ENCODE measurements around the gene PPP4R1.

DNA sequence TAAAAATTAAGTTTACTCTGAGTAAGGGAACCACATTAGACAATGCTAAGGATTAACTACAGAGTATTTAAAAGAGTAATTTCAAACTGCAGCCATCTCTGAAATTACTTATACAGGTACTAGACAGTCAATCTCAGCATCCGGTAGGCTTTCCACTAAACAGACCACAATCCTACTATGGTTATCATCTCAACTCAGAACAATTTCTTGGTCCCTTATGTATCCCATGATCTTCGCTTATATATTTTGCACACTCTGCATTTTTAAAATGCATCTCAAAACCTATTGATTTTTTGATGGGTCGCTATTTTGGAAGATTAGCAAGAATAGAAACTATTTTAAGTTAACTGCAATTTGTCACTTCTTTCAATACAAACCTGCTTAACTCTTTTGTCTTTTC is 1.4 kb downstream of the PPP4R1 start:
- TF ChIP-seq NRF1 (IDR thresholded peaks at IDR 0.05; ENCODE audit: low read depth, low read length) (no peak), CTCF (IDR thresholded peaks at IDR 0.05) (no peak), FOSL2 (IDR thresholded peaks at IDR 0.05; ENCODE audit: borderline replicate concordance, low read depth) (no peak)
